BJ (cell line): ENCODE data around the gene POMT1. TPM values are rescaled to one million over a fixed set of nuclear protein-coding genes. Genes with fewer than 3 reads are reported as not detected.

Experiments
- CTCF ChIA-PET: fragments of 350-600 bp; formaldehyde crosslinking; extraction: SDS; loops from one replicate; lab custom pipeline; 2021; ENCODE audit warnings: antibody characterized with exemption, inconsistent platforms; lab: Yijun Ruan, JAX
- POLR2A ChIA-PET: fragments of 300-600 bp; sonication (Branson Sonifier 250); formaldehyde crosslinking; extraction: SDS; loops from one replicate; lab custom pipeline; 2021; ENCODE audit warnings: antibody characterized with exemption; lab: Charles Lee
- DNase-seq: peaks from one replicate; pipeline ENCODE4 v3.0.0-alpha.2; 2011; ENCODE audit warnings: low read depth
- H3K27me3 ChIP-seq: 2 replicates; pipeline ENCODE4 v1.6.0; 2011; ENCODE audit warnings: low read length; ENCODE audit not compliant: control insufficient read depth, insufficient read depth
- H3K36me3 ChIP-seq: 2 replicates; pipeline ENCODE4 v1.5.1; 2011; ENCODE audit warnings: low read length; ENCODE audit not compliant: control insufficient read depth, insufficient read depth
- H3K4me3 ChIP-seq: 2 replicates; pipeline ENCODE4 v1.5.1; 2011; ENCODE audit warnings: low read depth, mild to moderate bottlenecking, control low read depth, low read length
- CTCF ChIP-seq: IDR thresholded peaks from 2 replicates; pipeline ENCODE4 v1.5.1; 2011; ENCODE audit warnings: low read depth, mild to moderate bottlenecking, control low read depth, inconsistent platforms, low read length, moderate library complexity; ENCODE audit not compliant: insufficient read depth
- polyA plus RNA-seq: library from polyadenylated mRNA; depleted of rRNA; stranded (reverse); fragments of >200 nt; gene quantifications from 2 replicates; pipeline ENCODE4 v1.2.3, GENCODE V29; 2011

The POMT1 gene
- polyA plus RNA-seq, 1 experiment, result 32.1 TPM

GRCh38 chr9:131483319-131484050 lies 19.2 kb upstream of the POMT1 start:
- ChIA-PET POLR2A (no interaction called here), CTCF (no interaction called here)
- H3K27me3 ChIP-seq, result no peaks in the 10 kb centered on the region
- no peak for TF ChIP-seq CTCF
- DNase-seq, result no peak
- H3K4me3 ChIP-seq, result no peak overlapping the region
- H3K36me3 ChIP-seq, result peaks cover 70% of the 10 kb centered on the region

- no peak for TF ChIP-seq CTCF
- no peak for DNase-seq
- H3K4me3 ChIP-seq, result no peak overlapping the region
- peaks cover 69% of the 10 kb centered on the region for H3K36me3 ChIP-seq
- no peaks in the 10 kb centered on the region for H3K27me3 ChIP-seq
- POLR2A ChIA-PET, result no interaction called here
- CTCF ChIA-PET, result no interaction called here
Observed at GRCh38 chr9:131484051-131484445, 18.7 kb upstream of the POMT1 start.

- no peak overlapping the region for H3K4me3 ChIP-seq
- no peak for TF ChIP-seq CTCF
- no peaks in the 10 kb centered on the region for H3K27me3 ChIP-seq
- DNase-seq, result no peak
- ChIA-PET POLR2A (no interaction called here), CTCF (interaction anchor here (1.0 kb wide), 1 partner anchor 8 kb away, joined by 3 read pairs; no protein-coding TSS in a partner anchor)
- peaks cover 69% of the 10 kb centered on the region for H3K36me3 ChIP-seq
Observed at GRCh38 chr9:131484560-131485185, 18.0 kb upstream of the POMT1 start.

- Histone ChIP-seq H3K4me3 (no peak overlapping the region), H3K27me3 (no peaks in the 10 kb centered on the region), H3K36me3 (peaks cover 69% of the 10 kb centered on the region)
- no peak for DNase-seq
- ChIA-PET CTCF (interaction anchor here (1.0 kb wide), 1 partner anchor 9 kb away, joined by 3 read pairs; no protein-coding TSS in a partner anchor), POLR2A (no interaction called here)
- TF ChIP-seq CTCF, result no peak
Observed at GRCh38 chr9:131485206-131485605, 17.5 kb upstream of the POMT1 start.

- CTCF ChIA-PET, result interaction anchor here (0.6 kb wide), 1 partner anchor 588 kb away, joined by 3 read pairs; no protein-coding TSS in a partner anchor
- no peak for TF ChIP-seq CTCF
- peaks cover 73% of the 10 kb centered on the region for H3K36me3 ChIP-seq
- H3K4me3 ChIP-seq, result no peak overlapping the region
- H3K27me3 ChIP-seq, result no peaks in the 10 kb centered on the region
- POLR2A ChIA-PET, result no interaction called here
- DNase-seq, result no peak
Observed at GRCh38 chr9:131485728-131486422, 16.8 kb upstream of the POMT1 start.
